GM12801 (cell line): ENCODE measurements around the gene CABP1.

Source experiments
- CTCF ChIP-seq: IDR thresholded peaks from one replicate; pipeline ENCODE4 v1.5.1; 2011; ENCODE audit warnings: control low read depth; ENCODE audit not compliant: insufficient read length; ENCODE audit errors: extremely low read depth

CABP1 gene

GRCh38 chr12:120639771-120640721 is at the start of gene CABP1:
TSS of gene CABP1 (plus strand) at chr12:120640626. CDS start at chr12:120640686, 60 bp downstream.
- TF ChIP-seq CTCF: no peak

- no peak for TF ChIP-seq CTCF
Measured at GRCh38 chr12:120590741-120591407, 49.6 kb upstream of the CABP1 start.

- no peak for TF ChIP-seq CTCF
Measured at GRCh38 chr12:120592121-120593049, 48.0 kb upstream of the CABP1 start.

- no peak for TF ChIP-seq CTCF
Measured at GRCh38 chr12:120596901-120597300, 43.5 kb upstream of the CABP1 start.

- TF ChIP-seq CTCF: no peak
Measured at GRCh38 chr12:120597861-120598260, 42.6 kb upstream of the CABP1 start.

- TF ChIP-seq CTCF: no peak
Measured at GRCh38 chr12:120598674-120599463, 41.6 kb upstream of the CABP1 start.
